Activated CD4-positive, alpha-beta T cell treated with anti-CD3 and anti-CD28 coated beads for 4 hours (primary cell): ENCODE data around the gene GOLGA6L2.
"Not testable (repeated sequence)": the region's sequence is repeated elsewhere in the genome, so short reads cannot be mapped to it uniquely, and the experiment has no call there.

Source experiments
- DNase-seq, 2 donors: peaks; one replicate each; pipeline ENCODE4 v3.0.0-alpha.2; 2020

GOLGA6L2 gene

DNA sequence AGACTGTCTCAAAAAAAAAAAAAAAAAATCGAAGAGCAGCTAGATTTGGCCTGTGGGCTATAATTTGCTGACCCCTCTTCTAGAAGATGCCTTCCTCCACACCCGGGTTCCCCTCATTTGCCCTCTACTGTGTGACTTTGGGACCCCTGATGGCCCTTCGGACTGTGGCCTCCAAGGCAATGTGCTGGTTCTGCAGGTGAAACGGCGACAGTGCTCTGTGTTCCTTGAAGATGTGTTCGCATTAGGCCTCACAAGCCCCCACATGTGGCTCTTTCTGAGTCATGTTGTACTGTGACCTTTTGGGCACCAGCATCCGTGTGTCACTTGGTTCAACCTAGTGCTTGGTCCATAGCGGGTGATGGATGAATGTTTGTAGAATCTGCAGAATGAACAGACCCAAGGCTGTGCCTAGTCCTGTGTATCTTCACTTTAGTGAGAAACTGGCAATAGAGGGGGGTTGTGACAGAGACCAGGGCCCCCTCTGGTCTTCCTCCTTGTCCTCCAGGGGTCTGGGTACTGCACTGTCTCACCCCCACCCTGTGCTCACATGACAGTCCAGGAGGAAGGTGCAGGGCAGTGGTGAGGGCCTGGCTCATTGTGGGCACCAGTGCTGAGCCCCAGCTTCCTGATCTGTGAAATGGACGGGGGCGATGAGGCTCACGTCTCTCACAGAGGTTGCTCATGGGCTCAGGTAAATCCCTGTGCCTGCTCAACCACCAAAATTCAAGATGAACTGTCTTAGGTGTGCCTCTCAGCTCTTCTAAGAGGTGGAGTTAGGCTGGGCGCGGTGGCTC lies 22.7 kb downstream of the GOLGA6L2 start:
- DNase-seq, result no peak

DNA sequence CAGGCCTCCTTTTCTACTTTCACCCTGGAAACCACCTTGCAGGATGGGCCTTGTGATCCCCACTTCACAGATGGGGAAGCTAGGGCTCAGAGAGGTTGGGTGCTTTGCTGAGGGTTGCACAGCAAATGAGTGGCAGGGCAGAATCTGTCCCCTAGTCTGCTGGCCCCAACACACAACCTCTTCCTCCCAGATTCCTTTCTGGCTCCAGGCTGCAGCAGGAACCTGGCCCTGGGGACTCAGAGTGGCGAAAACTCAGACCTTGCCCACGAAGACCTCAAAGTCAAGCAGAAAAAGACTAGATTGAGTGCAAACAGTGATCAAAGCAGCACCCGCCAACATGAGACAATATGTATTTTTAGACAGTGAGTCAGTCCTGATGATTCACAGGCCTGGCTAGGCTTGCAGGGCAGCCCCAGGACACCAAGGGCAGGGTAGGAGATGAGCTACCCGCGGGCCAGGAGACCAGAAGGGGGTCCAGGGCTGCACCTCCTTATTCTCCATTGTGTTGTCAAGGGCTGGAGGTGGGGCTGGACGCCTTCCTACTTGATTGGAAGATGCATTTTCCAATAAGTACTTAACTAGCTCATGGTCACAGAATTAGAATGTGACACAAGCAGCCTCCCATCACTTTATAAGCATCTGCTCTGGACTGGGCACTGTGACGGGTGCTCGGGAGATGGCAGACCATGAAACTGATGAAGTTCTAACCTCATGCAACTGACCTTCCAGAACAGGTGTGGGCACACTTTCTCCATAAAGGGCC lies 23.9 kb downstream of the GOLGA6L2 start:
- no peak for DNase-seq

DNA sequence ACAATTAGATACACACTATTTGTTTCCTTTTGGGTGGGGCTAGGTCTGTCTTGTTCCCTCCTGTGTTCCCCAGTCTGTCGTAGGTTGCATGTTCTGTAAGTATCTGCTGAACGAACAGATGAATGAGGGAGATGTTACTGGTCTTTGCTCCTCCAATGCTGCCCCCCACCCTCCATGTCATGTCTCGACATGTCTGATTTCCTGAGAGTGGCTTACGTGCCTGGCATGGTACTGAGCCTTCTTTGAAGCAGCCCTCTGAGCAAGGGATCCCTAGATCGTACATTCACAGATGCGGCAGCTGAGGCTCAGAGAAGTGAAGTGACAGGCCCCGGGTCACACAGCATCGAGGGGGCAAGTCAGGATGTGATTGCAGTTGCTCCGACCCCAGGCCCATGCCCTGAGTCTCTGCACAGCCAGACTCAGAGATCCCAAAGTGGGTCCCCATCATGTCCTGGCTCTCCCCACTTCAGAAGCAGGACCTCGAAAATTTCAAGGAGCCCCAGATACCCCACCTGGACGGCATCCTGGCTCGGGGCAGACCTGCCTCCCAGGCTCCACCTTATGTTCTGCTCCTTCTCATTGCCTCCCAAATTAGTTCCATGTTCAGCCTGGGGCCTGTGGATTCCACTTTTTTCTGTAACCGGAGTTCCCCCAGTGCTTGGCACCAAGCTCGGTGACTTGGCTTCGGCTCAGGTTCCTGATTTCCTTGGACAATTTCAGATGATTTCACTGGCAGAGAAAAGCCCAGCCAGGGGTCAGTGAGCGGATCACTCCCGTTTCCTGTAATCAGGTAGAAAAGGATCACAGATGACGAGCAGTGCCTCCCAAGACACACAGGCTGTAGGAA lies 24.7 kb downstream of the GOLGA6L2 start:
- DNase-seq, result no peak

DNA sequence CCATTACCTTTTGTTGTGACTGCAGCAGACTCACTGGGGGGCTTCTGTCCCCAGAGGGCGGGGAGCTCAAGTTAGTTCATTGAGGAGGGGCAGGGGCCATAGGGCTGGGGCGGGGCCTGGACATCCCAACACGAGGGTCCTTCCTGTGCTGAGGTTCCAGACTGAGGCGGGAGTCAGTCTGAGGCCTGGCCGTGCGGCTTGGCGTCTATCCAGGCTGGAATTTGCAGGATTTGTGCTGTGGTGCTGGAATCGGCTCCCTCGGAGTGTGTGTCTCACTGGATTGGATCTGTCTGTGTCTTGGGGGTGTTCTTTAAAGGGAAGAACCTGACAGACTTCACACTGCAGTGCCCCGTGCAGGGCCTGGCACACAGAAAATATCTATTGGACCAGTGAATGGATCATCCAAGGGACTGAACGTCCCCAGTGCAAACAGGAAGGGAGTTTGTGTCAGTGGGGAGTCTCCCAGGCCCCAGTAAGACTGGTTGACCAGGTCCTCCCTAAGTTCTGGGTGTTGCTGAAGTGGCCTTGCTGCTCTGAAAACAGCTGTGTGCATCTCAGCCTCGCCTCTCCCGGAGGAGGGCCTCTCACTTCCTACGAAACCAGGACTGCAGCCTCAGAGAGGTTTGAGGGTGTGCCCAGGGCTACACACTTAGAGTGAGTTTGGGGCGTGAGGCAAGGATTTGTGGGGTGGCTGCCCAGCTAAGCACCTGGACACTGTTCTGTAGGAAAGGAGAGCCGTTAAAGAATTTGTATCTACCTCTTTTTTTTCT lies 26.1 kb downstream of the GOLGA6L2 start:
- no peak for DNase-seq

DNA sequence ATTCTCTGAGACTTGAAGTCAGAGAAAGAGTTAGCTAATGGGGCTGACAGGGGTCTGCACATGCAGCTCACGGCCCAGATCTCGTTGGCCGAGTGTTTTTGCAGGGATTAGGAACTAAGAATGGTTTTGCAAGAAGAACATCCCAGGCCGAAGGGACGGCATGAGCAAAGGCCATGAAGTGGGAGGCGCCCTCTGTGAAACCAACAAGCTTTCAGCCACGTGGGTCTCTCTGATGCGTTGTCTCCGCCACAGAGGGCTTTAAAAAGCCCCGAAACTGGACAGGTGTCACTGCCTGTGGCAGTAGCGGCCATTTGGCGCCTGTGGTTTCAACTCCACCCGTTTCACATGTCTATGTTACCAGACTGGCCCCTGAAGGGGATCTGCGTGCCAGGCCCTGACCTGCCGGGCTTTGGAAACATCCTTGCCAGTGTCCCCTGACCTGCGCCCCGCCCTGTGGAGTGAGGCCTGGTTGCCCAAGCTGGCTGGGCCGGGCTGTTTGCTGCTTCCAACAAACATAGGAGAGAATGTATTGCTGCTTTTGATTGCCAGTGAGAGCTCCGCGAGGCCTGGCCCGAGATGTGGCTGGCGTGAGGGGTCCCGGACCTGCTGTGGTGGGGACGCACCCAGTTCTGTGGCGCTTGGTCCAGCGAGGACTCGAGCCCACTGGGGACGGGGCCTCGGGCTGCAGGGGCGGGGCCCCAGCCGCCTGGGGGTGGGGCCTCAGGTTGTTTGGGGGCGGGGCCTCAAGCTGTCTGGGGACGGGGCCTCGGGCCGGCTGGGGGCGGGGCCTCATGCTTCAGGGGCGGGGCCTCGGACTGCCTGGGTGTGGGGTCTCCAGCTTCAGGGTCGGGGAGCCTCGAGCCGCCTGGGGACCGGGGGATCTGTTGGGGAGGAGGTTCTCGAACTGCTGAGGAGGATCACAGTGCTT lies 30.4 kb downstream of the GOLGA6L2 start:
- no peak for DNase-seq

DNA sequence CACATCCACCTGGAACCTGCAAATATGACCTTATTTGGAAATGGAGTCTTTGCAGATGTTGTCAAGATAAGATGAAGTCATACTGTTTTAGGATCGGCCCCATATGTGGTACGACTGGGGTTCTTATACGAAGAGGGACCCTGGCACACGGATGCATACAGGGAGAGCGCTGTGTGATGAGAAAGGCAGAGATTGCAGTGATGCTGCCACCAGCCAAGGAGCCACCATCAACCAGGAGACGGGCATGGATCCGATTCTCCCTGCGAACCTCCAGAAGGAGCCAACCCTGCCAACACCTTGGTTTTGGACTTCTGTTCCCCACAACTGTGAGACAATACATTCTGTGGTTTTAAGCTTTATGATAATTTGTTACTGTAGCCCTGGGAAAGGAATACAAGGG lies 31.2 kb downstream of the GOLGA6L2 start:
- DNase-seq, result not testable (repeated sequence)

DNA sequence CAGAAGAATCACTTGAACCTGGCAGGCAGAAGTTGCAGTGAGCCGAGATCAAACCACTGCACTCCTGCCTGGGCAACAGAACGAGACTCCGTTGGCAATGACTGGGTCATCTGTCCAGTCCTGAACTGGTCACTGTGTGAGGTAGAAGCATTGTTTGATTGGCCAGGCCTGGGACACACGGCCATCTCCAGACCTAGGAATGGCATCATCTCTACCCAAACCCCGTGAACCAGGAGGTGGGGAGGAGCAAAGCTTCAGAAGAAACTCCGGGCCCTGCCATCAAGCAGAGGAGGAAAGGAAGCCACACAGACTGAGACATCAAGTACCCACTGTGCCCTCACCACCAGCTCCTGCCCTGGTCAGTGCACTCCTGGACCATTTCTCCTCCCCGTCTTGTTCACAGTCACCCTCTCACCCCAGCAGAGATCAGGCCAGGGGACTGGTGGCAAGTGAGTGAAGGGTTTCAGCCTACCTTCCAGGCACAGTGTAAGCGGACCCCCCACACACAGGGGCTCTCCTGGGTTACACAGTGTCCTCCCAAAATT lies 31.6 kb downstream of the GOLGA6L2 start:
- DNase-seq, result no peak

DNA sequence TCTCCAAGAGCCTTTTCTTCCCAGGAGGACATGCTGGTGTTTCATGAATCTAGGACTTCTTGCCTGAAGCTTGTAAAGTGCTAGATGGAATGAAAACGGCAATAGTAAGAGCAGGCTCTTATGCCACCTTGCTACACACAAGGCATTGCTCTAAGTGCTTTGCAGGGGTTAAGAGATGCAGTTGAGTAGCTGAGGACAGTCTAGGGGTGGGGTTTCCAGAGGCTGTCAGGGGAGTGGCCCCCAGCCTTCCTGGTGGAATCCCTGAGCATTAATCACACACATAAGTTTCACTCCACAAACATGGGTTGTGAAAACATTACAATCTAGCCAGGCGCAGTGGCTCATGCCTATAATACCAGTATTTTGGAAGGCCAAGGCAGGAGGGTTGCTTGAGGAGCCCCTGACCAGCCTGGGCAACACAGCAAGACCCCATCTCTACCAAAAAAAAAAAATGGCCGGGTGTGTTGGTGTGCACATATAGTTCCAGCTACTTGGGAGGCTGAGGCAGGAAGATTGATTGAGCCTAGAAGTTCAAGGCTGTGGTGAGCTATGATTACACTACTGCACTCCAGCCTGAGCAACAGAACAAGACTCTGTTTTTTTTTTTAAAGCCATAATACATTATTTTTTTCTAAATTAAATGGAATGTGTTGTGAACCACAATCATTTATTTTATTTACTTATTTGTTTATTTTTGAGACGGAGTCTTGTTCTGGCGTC lies 34.0 kb downstream of the GOLGA6L2 start:
- DNase-seq, result not testable (repeated sequence)

DNA sequence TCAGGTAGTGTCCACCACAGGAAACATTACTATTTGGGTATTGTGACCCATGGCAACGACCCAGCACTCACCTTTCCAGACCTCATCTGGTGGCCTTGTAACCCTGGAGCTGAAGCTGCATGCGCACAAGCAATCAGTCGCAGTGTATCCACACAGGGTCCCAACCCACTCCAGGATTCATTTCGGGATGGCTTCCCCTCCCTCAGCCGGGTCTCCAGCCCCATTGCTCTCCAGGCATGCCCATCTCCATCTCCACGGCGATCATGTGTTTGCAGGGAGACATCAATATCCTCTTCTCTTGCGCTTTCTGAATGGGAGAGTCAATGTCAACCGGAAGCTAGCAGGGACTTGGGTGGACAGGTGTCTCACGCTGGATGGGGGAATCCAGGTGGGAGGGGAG lies 35.2 kb downstream of the GOLGA6L2 start:
- DNase-seq, result no peak

DNA sequence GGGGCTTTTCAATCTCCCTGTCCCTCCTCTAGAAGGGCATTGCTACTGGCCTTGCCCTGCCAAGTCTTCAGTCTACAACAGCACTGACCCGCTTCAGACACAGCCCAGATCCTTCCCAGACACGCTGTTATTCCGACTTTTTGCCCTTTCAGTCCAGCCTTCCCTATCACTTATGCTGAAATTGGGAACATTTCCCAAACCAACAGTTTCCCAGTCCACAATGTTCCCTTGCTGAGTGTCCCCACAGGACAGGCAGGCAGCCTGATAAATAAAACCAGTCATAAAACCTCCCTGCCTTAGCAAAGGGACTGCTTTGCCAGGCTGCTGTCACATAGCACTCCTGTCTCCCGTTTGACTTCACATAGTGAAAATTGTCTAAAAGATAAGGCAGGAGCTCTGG lies 43.5 kb downstream of the GOLGA6L2 start:
- DNase-seq, result no peak

DNA sequence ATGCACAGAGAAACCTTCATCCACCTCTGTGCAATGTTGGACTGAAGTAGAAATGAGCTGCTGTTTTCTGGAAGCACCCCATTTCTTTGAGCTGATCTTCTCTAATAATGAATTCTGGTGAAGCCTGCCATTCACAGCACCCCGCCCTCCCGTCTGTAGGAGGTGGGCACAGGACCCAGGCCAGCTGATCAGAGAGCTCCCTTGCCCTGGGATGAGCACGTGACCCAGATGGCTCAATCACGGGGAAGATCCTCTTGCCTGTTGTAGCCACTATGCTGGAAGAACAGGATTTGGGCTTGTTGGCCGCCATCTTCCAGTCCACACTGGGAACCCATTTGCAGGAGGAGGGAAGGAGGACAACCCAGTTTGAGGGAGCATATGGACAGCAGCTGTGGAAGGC lies 44.5 kb downstream of the GOLGA6L2 start:
- DNase-seq, result no peak

DNA sequence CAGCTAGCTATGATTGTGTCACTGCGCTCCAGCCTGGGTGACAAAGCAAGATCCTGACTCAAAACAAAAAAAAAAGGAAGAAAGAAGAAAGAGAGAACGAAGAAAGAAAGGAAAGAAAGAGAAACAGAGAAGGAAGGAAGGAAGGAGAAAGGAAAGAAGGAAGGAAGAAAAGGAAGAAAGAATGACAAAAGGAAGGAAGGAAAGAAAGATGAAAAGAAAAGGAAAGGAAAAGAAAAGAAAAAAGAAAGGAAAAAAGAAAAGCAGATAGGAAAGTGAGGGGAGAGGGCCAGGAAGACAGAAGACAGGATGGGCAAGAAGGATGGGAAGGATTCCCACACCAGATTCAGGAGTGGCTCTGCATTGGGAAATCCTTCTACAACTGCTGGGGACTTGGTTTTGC lies 44.9 kb downstream of the GOLGA6L2 start:
- DNase-seq, result no peak

DNA sequence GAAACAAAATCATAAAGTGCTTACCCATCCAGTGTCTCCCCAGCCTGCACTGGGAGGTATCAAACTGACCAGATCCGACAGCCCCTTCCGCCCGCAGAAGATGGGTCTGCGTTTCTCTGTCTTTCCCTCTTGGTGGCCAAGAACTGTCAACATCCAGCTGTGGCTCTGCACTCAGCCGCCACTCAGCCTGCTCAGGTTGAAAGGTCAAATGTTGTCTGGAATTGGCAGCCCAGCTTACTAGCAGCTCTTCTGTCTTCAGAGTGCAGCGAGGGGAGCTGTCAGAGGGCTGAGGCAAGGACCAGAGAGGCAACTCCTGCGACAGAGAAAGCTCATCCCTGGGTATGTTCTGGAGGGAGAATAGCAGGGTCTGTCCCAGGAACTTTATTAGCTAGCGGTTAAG lies 45.4 kb downstream of the GOLGA6L2 start:
- no peak for DNase-seq

DNA sequence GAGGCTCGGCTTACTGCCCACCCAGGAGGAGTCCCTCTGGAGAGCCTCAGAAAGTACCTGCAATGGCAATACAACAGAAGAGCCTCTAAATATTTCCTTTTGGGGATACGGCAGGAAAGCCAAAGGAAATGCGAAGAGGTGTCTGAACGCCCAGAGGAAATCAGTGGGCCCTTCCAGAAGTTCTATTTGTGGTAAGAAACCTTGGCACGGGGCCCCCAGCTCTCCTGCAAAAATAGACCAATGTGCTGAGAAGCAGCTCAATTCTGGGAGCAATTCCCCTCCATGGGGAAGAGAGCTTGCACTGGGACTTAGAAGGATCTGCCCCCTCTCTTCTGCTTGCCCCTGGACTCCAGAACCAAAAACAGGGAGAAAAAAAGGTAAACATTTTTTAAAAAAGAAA lies 47.8 kb downstream of the GOLGA6L2 start:
- not testable (repeated sequence) for DNase-seq

DNA sequence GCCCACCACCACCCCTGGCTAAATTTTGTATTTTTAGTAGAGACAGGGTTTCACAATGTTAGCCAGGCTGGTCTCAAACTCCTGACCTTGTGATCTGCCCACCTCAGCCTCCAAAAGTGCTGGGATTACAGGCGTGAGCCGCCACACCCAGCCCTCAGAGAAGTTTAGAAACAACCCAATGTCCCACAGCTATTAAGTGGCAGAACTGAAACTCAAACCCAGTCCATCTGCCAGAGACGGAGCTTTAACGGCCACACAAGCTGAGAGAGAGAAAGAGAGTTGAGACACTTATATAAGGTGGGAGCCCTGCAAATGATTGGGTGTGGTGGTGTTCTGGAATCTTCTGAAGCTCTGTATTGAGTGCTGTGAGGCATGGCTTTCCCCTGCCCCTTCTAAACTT lies 48.7 kb downstream of the GOLGA6L2 start:
- DNase-seq, result not testable (repeated sequence)

DNA sequence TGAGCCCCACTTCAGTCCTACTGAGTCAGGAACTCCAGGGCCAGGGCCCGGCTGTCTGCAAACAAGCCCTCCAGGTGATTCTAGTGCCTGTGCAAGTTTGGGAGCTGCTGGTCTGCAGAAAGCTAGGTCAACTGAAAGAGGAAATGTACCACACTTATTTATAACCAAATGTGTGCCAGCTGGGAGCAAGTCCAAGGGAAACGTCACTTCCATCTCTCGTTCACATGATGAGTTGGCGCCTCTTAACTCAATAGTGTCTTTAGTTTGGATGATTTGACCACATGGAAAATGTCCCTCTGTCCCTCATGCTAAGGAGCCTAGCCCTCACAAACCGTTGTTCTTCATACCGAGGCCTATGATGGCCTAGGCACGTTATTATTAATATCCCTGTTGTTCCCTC lies 49.3 kb downstream of the GOLGA6L2 start:
- no peak for DNase-seq

DNA sequence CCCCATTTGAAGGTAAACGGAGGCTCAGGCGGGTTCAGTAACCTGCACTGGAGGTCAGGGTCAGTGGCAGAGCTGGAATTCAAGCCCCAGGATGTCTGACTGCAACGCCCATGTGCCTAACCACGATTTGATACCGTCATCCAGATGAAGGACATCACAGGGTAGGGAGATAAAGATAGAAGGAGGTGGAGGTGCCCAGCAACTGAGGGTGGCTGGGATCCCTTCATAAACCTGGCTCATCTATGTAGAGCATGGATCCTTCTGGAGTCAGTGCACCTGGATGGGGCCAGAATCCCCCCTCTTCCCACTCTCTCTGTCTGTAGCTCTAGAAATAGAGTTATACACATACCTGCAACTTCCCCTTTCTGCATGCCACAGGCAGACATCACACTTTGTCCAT lies 51.2 kb downstream of the GOLGA6L2 start:
- DNase-seq, result no peak

DNA sequence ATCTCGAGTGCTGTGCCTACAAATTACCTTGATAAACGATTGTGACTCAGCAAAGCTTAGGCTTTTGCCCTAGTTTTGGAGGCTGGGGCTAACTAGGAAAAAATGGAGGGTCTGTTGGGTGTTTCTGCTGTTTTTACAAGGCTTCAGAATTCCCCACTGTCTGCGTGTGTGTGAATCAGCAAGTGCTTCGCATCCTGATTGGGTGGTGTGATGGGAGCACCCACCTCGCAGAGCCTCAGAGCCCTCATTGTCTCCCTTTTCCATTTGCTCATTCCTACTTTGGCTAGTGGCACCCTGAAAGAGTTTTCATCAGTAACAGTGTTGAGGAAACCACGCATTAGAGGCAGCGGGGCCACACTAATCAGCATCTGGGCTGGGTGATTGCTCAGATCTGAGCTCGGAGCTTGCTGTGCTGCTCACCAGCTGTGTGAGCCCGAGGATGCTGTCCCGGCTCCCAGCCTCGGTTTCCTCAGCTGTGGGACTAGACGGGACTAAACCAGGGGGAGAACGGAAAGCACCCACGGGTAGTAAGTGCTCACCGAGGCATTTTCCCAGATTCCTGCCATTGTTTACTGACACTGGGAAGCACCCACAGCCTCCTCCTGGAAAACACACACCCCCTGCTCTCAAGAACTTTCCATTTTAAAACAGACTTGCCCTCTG lies 51.9 kb downstream of the GOLGA6L2 start:
- DNase-seq, result no peak
